HepG2 (cell line): ENCODE measurements around the gene CREBZF. TPM values are rescaled to one million over a fixed set of nuclear protein-coding genes. Genes with fewer than 3 reads are reported as not detected.
A peak's percentile ranks its signal among the peaks of the same experiment; 100 is the strongest.

Experiments used
- CBFB ChIP-seq: sonication (generic); formaldehyde crosslinking; IDR thresholded peaks from 2 replicates; pipeline ENCODE4 v1.4.0; 2020; ENCODE audit warnings: missing genetic modification reagents
- ETV5 ChIP-seq: IDR thresholded peaks from 2 replicates; pipeline ENCODE4 v1.6.1; 2018; ENCODE audit warnings: missing biosample characterization, missing genetic modification reagents, inconsistent platforms, borderline replicate concordance
- FOXJ3 ChIP-seq: sonication (generic); formaldehyde crosslinking; IDR thresholded peaks from 2 replicates; pipeline ENCODE4 v1.4.0; 2020; ENCODE audit warnings: missing genetic modification reagents, mild to moderate bottlenecking, borderline replicate concordance
- FOXK1 ChIP-seq: sonication (generic); formaldehyde crosslinking; IDR thresholded peaks from 2 replicates; pipeline ENCODE4 v1.4.0; 2020; ENCODE audit warnings: low read depth, missing genetic modification reagents, borderline replicate concordance
- FOXP1 ChIP-seq, 2 experiments: fragments of 450-650 bp in 1 of 2; IDR thresholded peaks; 2 replicates each; pipeline ENCODE4 v1.6.1; 2017 to 2018; ENCODE audit warnings: antibody characterized with exemption in 1 of 2
- JDP2 ChIP-seq: sonication (generic); formaldehyde crosslinking; IDR thresholded peaks from 2 replicates; pipeline ENCODE4 v1.8.1; 2022; ENCODE audit warnings: missing genetic modification reagents, borderline replicate concordance
- NFE2L2 ChIP-seq: fragments of 150-350 bp; IDR thresholded peaks from 2 replicates; pipeline ENCODE4 v1.6.1; 2014; ENCODE audit warnings: low read length
- TOPORS ChIP-seq: sonication (generic); formaldehyde crosslinking; IDR thresholded peaks from 2 replicates; pipeline ENCODE4 v1.8.0; 2023; ENCODE audit warnings: mild to moderate bottlenecking, missing genetic modification reagents
- ZNF335 ChIP-seq: sonication (generic); formaldehyde crosslinking; IDR thresholded peaks from 2 replicates; pipeline ENCODE4 v1.4.0; 2020; ENCODE audit warnings: missing genetic modification reagents
- ZNF547 ChIP-seq: sonication (generic); formaldehyde crosslinking; IDR thresholded peaks from 2 replicates; pipeline ENCODE4 v1.5.1; 2020; ENCODE audit warnings: mild to moderate bottlenecking, missing genetic modification reagents
- ZNF605 ChIP-seq: sonication (generic); formaldehyde crosslinking; IDR thresholded peaks from 2 replicates; pipeline ENCODE4 v1.8.0; 2022; ENCODE audit warnings: mild to moderate bottlenecking, missing genetic modification reagents
- ZNF761 ChIP-seq: sonication (generic); formaldehyde crosslinking; conservative IDR thresholded peaks from 2 replicates; pipeline ENCODE4 v1.4.0; 2020; ENCODE audit warnings: mild to moderate bottlenecking, missing genetic modification reagents
- ZNF776 ChIP-seq: sonication (generic); formaldehyde crosslinking; IDR thresholded peaks from 2 replicates; pipeline ENCODE4 v1.4.0; 2020; ENCODE audit warnings: mild to moderate bottlenecking, missing genetic modification reagents
- polyA plus RNA-seq, 8 experiments: library from polyadenylated mRNA; depleted of rRNA in 3 of 8; stranded (reverse) in 7 of 8; unstranded in 1 of 8; fragments of >200 nt; fragmentation: Illumina TruSeq in 4 of 8; extraction: Trizol in 4 of 8; gene quantifications; 2 replicates each; pipeline versions ENCODE4 v1.2.1 to v1.2.3, GENCODE V29; 2011 to 2016; ENCODE audit warnings: low read depth in 4 of 8, missing spikeins in 1 of 8, mixed read lengths in 1 of 8; ENCODE audit not compliant: insufficient read depth in 1 of 8
- total RNA-seq, 5 experiments: library from RNA; depleted of rRNA; stranded (reverse); fragments of >200 nt; fragmentation: Illumina TruSeq; extraction: Trizol; gene quantifications; 2 replicates each; pipeline ENCODE4 v1.2.3, GENCODE V29; 2016; ENCODE audit warnings: low read depth in 1 of 5
- TF ChIP-seq, protein P1 (sequence below): IDR thresholded peaks from 2 replicates; pipeline ENCODE4 v1.4.0; 2020; ENCODE audit warnings: mild to moderate bottlenecking, missing genetic modification reagents
- TF ChIP-seq, protein P2 (sequence below): sonication (generic); formaldehyde crosslinking; IDR thresholded peaks from 2 replicates; pipeline ENCODE4 v1.4.0; 2020; ENCODE audit warnings: missing genetic modification reagents, borderline replicate concordance
- TF ChIP-seq, protein P3 (sequence below): sonication (generic); formaldehyde crosslinking; IDR thresholded peaks from 2 replicates; pipeline ENCODE4 v1.5.0; 2020; ENCODE audit warnings: mild to moderate bottlenecking, missing genetic modification reagents
- TF ChIP-seq, protein P4 (sequence below): sonication (generic); formaldehyde crosslinking; IDR thresholded peaks from 2 replicates; pipeline ENCODE4 v1.4.0; 2020; ENCODE audit warnings: mild to moderate bottlenecking, low read depth, missing genetic modification reagents
- TF ChIP-seq, protein P5 (sequence below): sonication (generic); formaldehyde crosslinking; IDR thresholded peaks from 2 replicates; pipeline ENCODE4 v1.5.1; 2020; ENCODE audit warnings: missing genetic modification reagents, mild to moderate bottlenecking, borderline replicate concordance

The CREBZF gene
- total and polyA plus RNA-seq, 2 of the 13 experiments (the other 11 are each of a cell fraction or from before 2014, with no cell fraction given), result 30.6 to 43.1 TPM

DNA sequence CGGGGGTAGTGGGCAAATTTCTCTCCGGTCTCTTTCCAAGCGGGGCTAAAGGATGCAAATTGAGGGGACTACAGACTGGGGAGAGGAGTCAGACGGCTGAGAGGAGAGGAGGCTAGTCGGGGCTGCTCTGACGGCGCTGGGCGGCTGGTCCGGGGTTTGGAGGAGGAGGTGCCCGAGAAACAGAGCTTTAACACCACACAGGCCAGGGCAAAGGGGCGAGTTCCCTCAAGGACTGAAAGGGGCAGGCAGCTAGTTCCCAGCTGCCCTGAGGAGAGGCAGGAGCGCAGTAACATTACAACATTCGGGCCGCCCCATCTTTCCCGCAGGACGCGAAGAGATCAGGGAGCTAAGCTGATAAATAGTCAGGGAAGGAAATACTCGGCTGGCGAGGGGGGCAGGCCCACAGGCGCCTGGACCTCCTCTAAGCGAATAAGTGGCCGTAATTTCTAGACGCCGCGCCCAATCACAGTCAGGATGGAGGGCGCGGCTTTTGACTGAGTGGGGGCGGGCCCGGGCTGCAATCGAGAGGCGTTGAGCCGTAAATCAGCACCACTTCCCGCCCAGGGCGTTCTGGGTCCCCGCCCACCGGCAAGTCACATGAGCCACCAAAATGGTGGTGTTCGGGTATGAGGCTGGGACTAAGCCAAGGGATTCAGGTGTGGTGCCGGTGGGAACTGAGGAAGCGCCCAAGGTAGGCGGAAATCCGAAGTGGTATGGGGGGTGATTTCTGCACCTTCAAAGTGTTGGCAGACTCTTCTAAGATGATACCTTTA lies 36.7 kb downstream of the CREBZF start, which contains the start of gene TMEM126B (continued):
- TF ChIP-seq, protein P1, sequence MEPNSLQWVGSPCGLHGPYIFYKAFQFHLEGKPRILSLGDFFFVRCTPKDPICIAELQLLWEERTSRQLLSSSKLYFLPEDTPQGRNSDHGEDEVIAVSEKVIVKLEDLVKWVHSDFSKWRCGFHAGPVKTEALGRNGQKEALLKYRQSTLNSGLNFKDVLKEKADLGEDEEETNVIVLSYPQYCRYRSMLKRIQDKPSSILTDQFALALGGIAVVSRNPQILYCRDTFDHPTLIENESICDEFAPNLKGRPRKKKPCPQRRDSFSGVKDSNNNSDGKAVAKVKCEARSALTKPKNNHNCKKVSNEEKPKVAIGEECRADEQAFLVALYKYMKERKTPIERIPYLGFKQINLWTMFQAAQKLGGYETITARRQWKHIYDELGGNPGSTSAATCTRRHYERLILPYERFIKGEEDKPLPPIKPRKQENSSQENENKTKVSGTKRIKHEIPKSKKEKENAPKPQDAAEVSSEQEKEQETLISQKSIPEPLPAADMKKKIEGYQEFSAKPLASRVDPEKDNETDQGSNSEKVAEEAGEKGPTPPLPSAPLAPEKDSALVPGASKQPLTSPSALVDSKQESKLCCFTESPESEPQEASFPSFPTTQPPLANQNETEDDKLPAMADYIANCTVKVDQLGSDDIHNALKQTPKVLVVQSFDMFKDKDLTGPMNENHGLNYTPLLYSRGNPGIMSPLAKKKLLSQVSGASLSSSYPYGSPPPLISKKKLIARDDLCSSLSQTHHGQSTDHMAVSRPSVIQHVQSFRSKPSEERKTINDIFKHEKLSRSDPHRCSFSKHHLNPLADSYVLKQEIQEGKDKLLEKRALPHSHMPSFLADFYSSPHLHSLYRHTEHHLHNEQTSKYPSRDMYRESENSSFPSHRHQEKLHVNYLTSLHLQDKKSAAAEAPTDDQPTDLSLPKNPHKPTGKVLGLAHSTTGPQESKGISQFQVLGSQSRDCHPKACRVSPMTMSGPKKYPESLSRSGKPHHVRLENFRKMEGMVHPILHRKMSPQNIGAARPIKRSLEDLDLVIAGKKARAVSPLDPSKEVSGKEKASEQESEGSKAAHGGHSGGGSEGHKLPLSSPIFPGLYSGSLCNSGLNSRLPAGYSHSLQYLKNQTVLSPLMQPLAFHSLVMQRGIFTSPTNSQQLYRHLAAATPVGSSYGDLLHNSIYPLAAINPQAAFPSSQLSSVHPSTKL (CRISPR knock-in tag), result peak; percentile 62
- TF ChIP-seq ZNF335 (CRISPR knock-in tag) (0 out of 2 replicates have a peak, but pooled peaks have one; percentile 40), ZNF761 (CRISPR knock-in tag) (no peak), NFE2L2 (no peak), ETV5 (CRISPR knock-in tag) (no peak), FOXP1 (IDR thresholded peaks at IDR 0.05) (no peak), FOXP1 (CRISPR knock-in tag; IDR thresholded peaks at IDR 0.05) (0 out of 2 replicates have a peak, but pooled peaks have one; percentile 9), TOPORS (CRISPR knock-in tag) (peak; percentile 64; the same call in 1 of the 2 replicates), ZNF547 (CRISPR knock-in tag) (no peak), ZNF605 (CRISPR knock-in tag) (no peak), FOXK1 (CRISPR knock-in tag) (0 out of 2 replicates have a peak, but pooled peaks have one; percentile 36), ZNF776 (CRISPR knock-in tag) (no peak), JDP2 (CRISPR knock-in tag) (no peak), FOXJ3 (CRISPR knock-in tag) (no peak), CBFB (CRISPR knock-in tag) (no peak; the same call in 1 of the 2 replicates)
- TF ChIP-seq, protein P2, sequence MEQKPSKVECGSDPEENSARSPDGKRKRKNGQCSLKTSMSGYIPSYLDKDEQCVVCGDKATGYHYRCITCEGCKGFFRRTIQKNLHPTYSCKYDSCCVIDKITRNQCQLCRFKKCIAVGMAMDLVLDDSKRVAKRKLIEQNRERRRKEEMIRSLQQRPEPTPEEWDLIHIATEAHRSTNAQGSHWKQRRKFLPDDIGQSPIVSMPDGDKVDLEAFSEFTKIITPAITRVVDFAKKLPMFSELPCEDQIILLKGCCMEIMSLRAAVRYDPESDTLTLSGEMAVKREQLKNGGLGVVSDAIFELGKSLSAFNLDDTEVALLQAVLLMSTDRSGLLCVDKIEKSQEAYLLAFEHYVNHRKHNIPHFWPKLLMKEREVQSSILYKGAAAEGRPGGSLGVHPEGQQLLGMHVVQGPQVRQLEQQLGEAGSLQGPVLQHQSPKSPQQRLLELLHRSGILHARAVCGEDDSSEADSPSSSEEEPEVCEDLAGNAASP (CRISPR knock-in tag), result no peak
- TF ChIP-seq, protein P3, sequence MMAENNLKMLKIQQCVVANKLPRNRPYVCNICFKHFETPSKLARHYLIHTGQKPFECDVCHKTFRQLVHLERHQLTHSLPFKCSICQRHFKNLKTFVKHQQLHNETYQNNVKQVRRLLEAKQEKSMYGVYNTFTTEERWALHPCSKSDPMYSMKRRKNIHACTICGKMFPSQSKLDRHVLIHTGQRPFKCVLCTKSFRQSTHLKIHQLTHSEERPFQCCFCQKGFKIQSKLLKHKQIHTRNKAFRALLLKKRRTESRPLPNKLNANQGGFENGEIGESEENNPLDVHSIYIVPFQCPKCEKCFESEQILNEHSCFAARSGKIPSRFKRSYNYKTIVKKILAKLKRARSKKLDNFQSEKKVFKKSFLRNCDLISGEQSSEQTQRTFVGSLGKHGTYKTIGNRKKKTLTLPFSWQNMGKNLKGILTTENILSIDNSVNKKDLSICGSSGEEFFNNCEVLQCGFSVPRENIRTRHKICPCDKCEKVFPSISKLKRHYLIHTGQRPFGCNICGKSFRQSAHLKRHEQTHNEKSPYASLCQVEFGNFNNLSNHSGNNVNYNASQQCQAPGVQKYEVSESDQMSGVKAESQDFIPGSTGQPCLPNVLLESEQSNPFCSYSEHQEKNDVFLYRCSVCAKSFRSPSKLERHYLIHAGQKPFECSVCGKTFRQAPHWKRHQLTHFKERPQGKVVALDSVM, result no peak
- TF ChIP-seq, protein P4, sequence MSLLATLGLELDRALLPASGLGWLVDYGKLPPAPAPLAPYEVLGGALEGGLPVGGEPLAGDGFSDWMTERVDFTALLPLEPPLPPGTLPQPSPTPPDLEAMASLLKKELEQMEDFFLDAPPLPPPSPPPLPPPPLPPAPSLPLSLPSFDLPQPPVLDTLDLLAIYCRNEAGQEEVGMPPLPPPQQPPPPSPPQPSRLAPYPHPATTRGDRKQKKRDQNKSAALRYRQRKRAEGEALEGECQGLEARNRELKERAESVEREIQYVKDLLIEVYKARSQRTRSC, result no peak
- TF ChIP-seq, protein P5, sequence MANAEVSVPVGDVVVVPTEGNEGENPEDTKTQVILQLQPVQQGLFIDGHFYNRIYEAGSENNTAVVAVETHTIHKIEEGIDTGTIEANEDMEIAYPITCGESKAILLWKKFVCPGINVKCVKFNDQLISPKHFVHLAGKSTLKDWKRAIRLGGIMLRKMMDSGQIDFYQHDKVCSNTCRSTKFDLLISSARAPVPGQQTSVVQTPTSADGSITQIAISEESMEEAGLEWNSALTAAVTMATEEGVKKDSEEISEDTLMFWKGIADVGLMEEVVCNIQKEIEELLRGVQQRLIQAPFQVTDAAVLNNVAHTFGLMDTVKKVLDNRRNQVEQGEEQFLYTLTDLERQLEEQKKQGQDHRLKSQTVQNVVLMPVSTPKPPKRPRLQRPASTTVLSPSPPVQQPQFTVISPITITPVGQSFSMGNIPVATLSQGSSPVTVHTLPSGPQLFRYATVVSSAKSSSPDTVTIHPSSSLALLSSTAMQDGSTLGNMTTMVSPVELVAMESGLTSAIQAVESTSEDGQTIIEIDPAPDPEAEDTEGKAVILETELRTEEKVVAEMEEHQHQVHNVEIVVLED (CRISPR knock-in tag), result 0 out of 2 replicates have a peak, but pooled peaks have one; percentile 64
